PC-3 (cell line): ENCODE measurements around the gene UTS2R. TPM values are rescaled to one million over a fixed set of nuclear protein-coding genes. Genes with fewer than 3 reads are reported as not detected.
"Not testable (repeated sequence)": the region's sequence is repeated elsewhere in the genome, so short reads cannot be mapped to it uniquely, and the experiment has no call there.

Experiments used
- ATAC-seq: fragments of 200-7000 bp; cut with Tn5 transposase; 2 replicates; pipeline ENCODE4 v1.9.1; 2020; ENCODE audit warnings: mild to moderate bottlenecking, moderate library complexity
- BruUV-seq: library from RNA; stranded (reverse); fragments of 400-500 nt; replicated peaks from 2 replicates; lab custom pipeline; 2021; lab: Mats Ljungman, UMichigan
- CTCF ChIA-PET: fragments of 300-600 bp; sonication (Branson Sonifier 250); formaldehyde crosslinking; loops from one replicate; lab custom pipeline; 2022; ENCODE audit warnings: antibody characterized with exemption; lab: Charles Lee
- POLR2A ChIA-PET: fragments of 300-600 bp; sonication (Branson Sonifier 250); formaldehyde crosslinking; loops from one replicate; lab custom pipeline; 2022; ENCODE audit warnings: antibody characterized with exemption; ENCODE audit not compliant: unreplicated experiment; lab: Charles Lee
- DNase-seq: peaks from one replicate; pipeline ENCODE4 v3.0.0-alpha.2; 2015
- H2AFZ ChIP-seq: fragments of 300-600 bp; sonication (generic); 2 replicates; pipeline ENCODE4 v1.6.0; 2016; ENCODE audit warnings: antibody characterized with exemption, low read length
- H3F3A ChIP-seq: fragments of 300-600 bp; sonication (generic); one replicate; pipeline ENCODE4 v1.6.0; 2017; ENCODE audit warnings: antibody characterized with exemption, low read length, control low read depth, mild to moderate bottlenecking; ENCODE audit not compliant: unreplicated experiment
- H3K27ac ChIP-seq: fragments of 300-600 bp; sonication (generic); 2 replicates; pipeline ENCODE4 v1.5.1; 2016; ENCODE audit warnings: mild to moderate bottlenecking, low read length
- H3K27me3 ChIP-seq: fragments of 300-600 bp; sonication (generic); 2 replicates; pipeline ENCODE4 v1.6.1; 2016; ENCODE audit warnings: low read length, mixed read lengths
- H3K36me3 ChIP-seq: fragments of 300-600 bp; sonication (generic); 2 replicates; pipeline ENCODE4 v1.6.1; 2016; ENCODE audit warnings: low read depth, mixed run types, low read length, mixed read lengths
- H3K4me1 ChIP-seq: fragments of 300-600 bp; sonication (generic); 2 replicates; pipeline ENCODE4 v1.5.1; 2016; ENCODE audit warnings: low read length; ENCODE audit not compliant: insufficient read depth
- H3K4me2 ChIP-seq: fragments of 300-600 bp; sonication (generic); 2 replicates; pipeline ENCODE4 v1.6.0; 2016; ENCODE audit warnings: low read length
- H3K4me3 ChIP-seq: fragments of 300-600 bp; sonication (generic); 2 replicates; pipeline ENCODE4 v1.5.1; 2016; ENCODE audit warnings: mild to moderate bottlenecking, low read length, mixed read lengths
- H3K79me2 ChIP-seq: fragments of 300-600 bp; sonication (generic); 2 replicates; pipeline ENCODE4 v1.6.1; 2017; ENCODE audit warnings: low read length, mixed read lengths
- H3K9ac ChIP-seq: fragments of 300-600 bp; sonication (generic); 2 replicates; pipeline ENCODE4 v1.6.0; 2016; ENCODE audit warnings: mild to moderate bottlenecking, low read length
- H3K9me2 ChIP-seq: fragments of 300-600 bp; sonication (generic); replicated peaks from 2 replicates; pipeline ENCODE4 v1.6.1; 2016; ENCODE audit warnings: mixed run types, low read length, mixed read lengths
- H3K9me3 ChIP-seq: fragments of 300-600 bp; sonication (generic); 2 replicates; pipeline ENCODE4 v1.6.1; 2016; ENCODE audit warnings: low read length, mixed read lengths
- H4K20me1 ChIP-seq: fragments of 300-600 bp; sonication (generic); 2 replicates; pipeline ENCODE4 v1.6.1; 2016; ENCODE audit warnings: low read length, mixed read lengths
- EZH2 ChIP-seq: fragments of 300-600 bp; sonication (generic); IDR thresholded peaks from one replicate; pipeline ENCODE4 v1.6.1; 2017; ENCODE audit warnings: antibody characterized with exemption, mild to moderate bottlenecking, low read length; ENCODE audit not compliant: unreplicated experiment
- EZH2phosphoT487 ChIP-seq: fragments of 300-600 bp; sonication (generic); IDR thresholded peaks from 2 replicates; pipeline ENCODE4 v1.6.1; 2018; ENCODE audit warnings: mild to moderate bottlenecking, antibody characterized with exemption, low read length, borderline replicate concordance
- intact Hi-C: fragments of 100-400 bp; cut with micrococcal nuclease; formaldehyde crosslinking; loops from 2 replicates; pipeline ENCODE4 v1.9.0; 2023
- total RNA-seq: library from RNA; depleted of rRNA; stranded (reverse); fragments of >200 nt; gene quantifications from 2 replicates; pipeline ENCODE4 v1.2.3, GENCODE V29; 2014
- TF ChIP-seq, protein P1 (sequence below): fragments of 300-600 bp; sonication (generic); conservative IDR thresholded peaks from 2 replicates; pipeline ENCODE4 v1.5.1; 2017; ENCODE audit warnings: antibody characterized with exemption, low read depth, mild to moderate bottlenecking, low read length

Gene UTS2R
- total RNA-seq, 1 experiment from 2014 or later = not detected

DNA sequence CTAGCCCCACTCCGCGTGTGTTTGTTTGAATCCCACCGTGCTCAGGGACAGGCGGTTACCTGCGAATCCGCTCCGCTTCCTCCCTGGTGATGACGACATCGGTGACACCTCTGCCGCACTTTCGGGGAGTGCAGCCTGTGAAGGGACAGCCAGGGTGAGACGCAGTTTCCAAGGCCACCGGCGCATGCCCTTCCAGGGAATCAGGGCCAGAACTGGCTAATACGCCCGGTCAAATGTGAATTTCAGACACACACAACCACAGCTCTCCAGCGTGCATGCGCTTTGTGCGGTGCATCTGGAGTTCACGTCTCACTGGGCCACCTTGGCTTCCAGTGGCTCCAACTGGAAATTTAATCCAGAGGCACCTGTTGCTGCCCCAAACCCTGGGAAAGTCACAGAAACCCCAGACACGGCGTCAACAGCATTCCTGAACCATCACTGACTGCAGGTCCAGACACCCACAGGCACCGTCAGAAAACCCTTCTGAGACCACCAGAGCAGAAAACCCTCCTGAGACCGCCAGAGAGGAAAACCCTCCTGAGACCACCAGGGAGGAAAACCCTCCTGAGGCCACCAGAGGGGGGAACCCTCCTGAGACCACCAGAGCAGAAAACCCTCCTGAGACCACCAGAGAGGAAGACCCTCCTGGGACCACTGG lies 40.0 kb downstream of the UTS2R start:
- ChIA-PET CTCF (no interaction called here), POLR2A (no interaction called here)
- no peak overlapping the region for H3K4me2 ChIP-seq
- H3K27ac ChIP-seq = no peak overlapping the region
- H3K9me2 ChIP-seq = no peaks in the 10 kb centered on the region
- H3K9ac ChIP-seq = no peak overlapping the region
- H4K20me1 ChIP-seq = peaks cover 16% of the 10 kb centered on the region; the same call in 1 of the 2 replicates
- H3K4me3 ChIP-seq = no peak overlapping the region
- intact Hi-C loops = loop anchor here (5.0 to 10.0 kb wide), 2 partner anchors 59 to 83 kb away; no protein-coding TSS in a partner anchor
- no peak for TF ChIP-seq EZH2
- TF ChIP-seq EZH2phosphoT487 = no peak
- TF ChIP-seq, protein P1, sequence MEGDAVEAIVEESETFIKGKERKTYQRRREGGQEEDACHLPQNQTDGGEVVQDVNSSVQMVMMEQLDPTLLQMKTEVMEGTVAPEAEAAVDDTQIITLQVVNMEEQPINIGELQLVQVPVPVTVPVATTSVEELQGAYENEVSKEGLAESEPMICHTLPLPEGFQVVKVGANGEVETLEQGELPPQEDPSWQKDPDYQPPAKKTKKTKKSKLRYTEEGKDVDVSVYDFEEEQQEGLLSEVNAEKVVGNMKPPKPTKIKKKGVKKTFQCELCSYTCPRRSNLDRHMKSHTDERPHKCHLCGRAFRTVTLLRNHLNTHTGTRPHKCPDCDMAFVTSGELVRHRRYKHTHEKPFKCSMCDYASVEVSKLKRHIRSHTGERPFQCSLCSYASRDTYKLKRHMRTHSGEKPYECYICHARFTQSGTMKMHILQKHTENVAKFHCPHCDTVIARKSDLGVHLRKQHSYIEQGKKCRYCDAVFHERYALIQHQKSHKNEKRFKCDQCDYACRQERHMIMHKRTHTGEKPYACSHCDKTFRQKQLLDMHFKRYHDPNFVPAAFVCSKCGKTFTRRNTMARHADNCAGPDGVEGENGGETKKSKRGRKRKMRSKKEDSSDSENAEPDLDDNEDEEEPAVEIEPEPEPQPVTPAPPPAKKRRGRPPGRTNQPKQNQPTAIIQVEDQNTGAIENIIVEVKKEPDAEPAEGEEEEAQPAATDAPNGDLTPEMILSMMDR = no peak
- H3K79me2 ChIP-seq = peaks cover 14% of the 10 kb centered on the region; the same call in 1 of the 2 replicates
- H3K4me1 ChIP-seq = no peaks in the 10 kb centered on the region
- no peaks in the 10 kb centered on the region for H3K9me3 ChIP-seq
- no peak overlapping the region for H2AFZ ChIP-seq
- no peaks in the 10 kb centered on the region for H3K27me3 ChIP-seq
- no peaks in the 10 kb centered on the region for H3K36me3 ChIP-seq
- H3F3A ChIP-seq = no peaks in the 10 kb centered on the region
- DNase-seq (no peak), ATAC-seq (no peak)
- no TSS peak for BruUV-seq

DNA sequence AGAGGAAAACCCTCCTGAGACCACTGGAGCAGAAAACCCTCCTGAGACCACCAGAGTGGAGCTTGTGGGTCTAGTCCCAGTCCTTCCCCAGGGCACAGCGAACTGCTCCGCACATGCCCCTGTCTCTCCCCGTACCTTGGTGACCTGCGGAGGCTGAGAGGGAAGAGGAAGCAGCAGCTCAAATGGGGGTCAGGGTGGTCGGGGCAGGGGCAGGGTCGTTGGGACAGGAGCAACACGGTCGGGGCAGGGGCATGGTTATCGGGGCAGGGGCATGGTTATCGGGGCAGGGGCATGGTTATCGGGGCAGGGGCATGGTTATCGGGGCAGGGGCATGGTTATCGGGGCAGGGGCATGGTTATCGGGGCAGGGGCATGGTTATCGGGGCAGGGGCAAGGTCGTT lies 40.5 kb downstream of the UTS2R start:
- POLR2A ChIA-PET, H3K36me3 ChIP-seq, H3K9me2 ChIP-seq, H2AFZ ChIP-seq, H3K4me3 ChIP-seq, ATAC-seq, H3K4me2 ChIP-seq, CTCF ChIA-PET, BruUV-seq, H3K9ac ChIP-seq, H3K9me3 ChIP-seq, H3K27ac ChIP-seq, H3F3A ChIP-seq, H3K27me3 ChIP-seq, H3K4me1 ChIP-seq, DNase-seq: not testable (repeated sequence)
- intact Hi-C loops = loop anchor here (5.0 to 10.0 kb wide), 2 partner anchors 60 to 83 kb away; no protein-coding TSS in a partner anchor
- Histone ChIP-seq H4K20me1 (peaks cover 16% of the 10 kb centered on the region; the same call in 1 of the 2 replicates), H3K79me2 (peaks cover 14% of the 10 kb centered on the region)

DNA sequence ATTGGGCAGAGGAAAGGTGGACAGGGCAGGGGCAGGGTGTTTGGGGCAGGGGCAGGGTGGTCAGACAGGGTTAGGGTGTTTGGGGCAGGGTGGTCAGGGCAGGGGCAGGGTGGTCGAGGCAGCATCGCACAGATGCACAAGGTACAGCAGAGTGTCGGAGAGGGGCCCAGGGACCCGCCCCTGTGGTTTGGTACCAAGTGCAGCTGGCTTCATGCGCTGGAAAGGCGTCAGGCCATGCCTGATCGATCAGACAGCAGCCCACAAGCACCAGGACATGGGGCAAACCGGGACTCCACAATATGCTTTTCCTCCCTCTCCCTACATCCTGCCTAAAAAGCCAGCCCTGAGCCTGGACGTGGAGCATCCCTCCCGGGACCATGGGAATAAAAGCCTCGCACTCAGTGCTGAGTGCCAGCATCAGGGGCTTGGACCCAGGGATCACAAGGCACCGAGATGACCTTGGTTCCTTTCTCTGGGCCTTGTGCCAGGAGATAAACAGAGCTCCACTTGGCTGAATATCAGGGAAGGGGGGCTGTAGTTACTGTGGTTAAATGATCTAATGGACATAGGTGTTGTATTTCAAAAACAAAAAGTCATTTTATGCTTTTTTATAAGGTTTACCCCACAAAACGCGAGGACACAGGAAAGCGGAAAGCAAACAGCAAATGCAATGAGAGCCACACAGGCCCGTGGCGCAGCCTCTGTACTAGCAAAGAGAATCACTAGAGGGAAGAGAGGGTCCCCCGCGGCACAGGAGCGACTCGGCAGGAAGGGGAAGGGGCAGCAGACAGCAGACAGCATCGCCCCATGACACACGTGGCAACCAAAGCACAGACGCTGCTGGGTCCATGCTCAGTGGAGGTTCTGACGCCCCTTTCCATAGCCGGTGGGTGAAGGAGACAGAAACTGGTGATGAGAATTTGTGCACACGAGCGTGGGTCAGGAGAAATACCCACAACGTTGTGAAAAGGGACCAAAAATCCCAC lies 41.3 kb downstream of the UTS2R start:
- POLR2A ChIA-PET = no interaction called here

More for the DNA sequence above, 41.3 kb downstream of the UTS2R start:
- CTCF ChIA-PET = no interaction called here
- Histone ChIP-seq H3K9ac (no peak overlapping the region), H3K9me2 (no peaks in the 10 kb centered on the region), H3K9me3 (no peaks in the 10 kb centered on the region), H3K4me3 (no peak overlapping the region), H3K27me3 (no peaks in the 10 kb centered on the region), H3K27ac (no peak overlapping the region), H3K36me3 (no peaks in the 10 kb centered on the region), H2AFZ (no peak overlapping the region), H3K4me2 (no peak overlapping the region), H3F3A (no peaks in the 10 kb centered on the region), H3K4me1 (peaks cover 3% of the 10 kb centered on the region), H4K20me1 (peaks cover 20% of the 10 kb centered on the region; the same call in 1 of the 2 replicates), H3K79me2 (peaks cover 18% of the 10 kb centered on the region)
- intact Hi-C loops = loop anchor here (5.0 to 10.0 kb wide), 2 partner anchors 61 to 82 kb away; no protein-coding TSS in a partner anchor
- TF ChIP-seq, protein P1 = no peak
- TF ChIP-seq EZH2phosphoT487 (no peak), EZH2 (no peak)
- no peak for DNase-seq
- BruUV-seq = no TSS peak
- ATAC-seq = no peak
